LNCAP (cell line): Measurements from ENCODE around the gene TNFRSF8.

ENCODE experiments used
- TF ChIP-seq, protein P1 (sequence below): fragments of 450-650 bp; IDR thresholded peaks from 2 replicates; pipeline ENCODE4 v1.5.1; 2017; ENCODE audit warnings: mild to moderate bottlenecking

Gene TNFRSF8

DNA sequence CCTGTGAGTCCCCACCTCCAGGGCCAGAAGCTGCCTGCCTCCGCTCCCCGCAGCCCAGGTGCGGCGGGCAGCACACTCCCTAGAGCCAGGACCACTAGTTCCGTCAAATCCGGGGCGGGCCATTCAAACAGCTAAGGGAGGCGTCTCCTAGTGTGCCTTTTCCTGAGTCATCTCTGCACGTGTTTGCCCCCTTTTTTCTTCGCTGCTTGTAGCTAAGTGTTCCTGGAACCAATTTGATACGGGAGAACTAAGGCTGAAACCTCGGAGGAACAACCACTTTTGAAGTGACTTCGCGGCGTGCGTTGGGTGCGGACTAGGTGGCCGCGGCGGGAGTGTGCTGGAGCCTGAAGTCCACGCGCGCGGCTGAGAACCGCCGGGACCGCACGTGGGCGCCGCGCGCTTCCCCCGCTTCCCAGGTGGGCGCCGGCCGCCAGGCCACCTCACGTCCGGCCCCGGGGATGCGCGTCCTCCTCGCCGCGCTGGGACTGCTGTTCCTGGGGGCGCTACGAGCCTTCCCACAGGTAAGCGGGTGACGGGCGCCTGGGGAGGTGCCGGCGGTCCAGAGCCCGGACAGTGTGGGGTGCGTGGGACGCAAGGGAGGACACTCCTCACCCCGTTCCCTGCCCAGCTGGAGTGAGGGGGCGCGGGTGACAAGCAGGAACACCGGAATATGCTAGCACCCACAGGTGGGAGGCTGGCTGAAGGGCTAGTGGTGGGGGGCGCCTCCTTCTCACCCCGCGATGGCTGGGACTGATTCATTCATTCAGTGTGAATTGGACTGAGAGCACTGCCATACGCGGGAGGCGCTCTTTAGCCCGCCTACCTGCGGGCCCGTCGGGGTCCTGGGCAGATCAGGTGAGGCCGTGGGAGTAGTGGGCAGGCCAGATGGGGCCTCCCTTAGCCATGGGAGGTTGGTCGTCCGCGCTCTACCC, at the start of gene TNFRSF8:
TNFRSF8 (plus strand) TSS at position 163 of the 932 bp plus-strand sequence; CDS start at position 459, 296 bp downstream.
- TF ChIP-seq, protein P1, sequence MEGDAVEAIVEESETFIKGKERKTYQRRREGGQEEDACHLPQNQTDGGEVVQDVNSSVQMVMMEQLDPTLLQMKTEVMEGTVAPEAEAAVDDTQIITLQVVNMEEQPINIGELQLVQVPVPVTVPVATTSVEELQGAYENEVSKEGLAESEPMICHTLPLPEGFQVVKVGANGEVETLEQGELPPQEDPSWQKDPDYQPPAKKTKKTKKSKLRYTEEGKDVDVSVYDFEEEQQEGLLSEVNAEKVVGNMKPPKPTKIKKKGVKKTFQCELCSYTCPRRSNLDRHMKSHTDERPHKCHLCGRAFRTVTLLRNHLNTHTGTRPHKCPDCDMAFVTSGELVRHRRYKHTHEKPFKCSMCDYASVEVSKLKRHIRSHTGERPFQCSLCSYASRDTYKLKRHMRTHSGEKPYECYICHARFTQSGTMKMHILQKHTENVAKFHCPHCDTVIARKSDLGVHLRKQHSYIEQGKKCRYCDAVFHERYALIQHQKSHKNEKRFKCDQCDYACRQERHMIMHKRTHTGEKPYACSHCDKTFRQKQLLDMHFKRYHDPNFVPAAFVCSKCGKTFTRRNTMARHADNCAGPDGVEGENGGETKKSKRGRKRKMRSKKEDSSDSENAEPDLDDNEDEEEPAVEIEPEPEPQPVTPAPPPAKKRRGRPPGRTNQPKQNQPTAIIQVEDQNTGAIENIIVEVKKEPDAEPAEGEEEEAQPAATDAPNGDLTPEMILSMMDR, result no peak

DNA sequence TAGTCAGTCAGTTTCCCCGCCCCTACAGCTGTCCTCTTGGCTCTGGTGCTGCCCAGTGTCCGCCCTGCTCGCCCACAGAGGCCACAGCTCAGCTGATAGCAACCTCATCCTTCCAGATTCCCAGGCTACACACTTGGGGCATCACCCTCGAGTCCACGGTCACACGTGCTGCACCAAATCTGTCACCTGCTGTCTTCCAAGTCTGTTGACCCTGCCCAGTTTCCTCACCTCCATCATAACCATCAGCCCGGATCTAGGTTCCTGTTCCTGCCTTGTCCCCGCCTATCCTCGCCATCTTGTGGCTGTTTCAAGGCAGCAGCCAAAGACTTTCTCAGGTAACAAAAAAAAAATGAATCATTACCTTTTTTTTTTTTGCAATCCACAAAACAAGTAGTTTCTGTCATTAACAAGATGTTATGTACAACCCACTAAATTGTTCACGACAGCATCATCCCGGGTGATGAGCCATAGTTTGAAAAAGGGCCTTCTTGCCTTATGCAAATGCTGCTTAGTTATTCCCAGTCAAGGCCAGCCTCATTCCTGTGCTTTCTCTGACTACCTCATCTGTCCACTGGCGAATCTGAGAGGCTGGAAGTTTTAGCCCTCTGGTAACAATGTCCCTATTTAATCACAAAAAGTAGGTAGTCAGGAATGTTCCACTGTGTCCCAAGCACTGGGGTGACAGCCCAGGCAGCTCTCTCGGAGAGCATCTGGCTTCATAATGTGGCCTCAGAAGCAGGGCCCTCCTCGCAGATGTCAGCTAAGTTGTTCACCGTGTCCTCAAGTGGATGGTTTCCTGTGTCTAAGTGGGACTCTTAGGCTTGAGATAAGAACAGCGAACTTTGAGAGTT, 48.7 kb upstream of the TNFRSF8 start:
- TF ChIP-seq, protein P1, result no peak

DNA sequence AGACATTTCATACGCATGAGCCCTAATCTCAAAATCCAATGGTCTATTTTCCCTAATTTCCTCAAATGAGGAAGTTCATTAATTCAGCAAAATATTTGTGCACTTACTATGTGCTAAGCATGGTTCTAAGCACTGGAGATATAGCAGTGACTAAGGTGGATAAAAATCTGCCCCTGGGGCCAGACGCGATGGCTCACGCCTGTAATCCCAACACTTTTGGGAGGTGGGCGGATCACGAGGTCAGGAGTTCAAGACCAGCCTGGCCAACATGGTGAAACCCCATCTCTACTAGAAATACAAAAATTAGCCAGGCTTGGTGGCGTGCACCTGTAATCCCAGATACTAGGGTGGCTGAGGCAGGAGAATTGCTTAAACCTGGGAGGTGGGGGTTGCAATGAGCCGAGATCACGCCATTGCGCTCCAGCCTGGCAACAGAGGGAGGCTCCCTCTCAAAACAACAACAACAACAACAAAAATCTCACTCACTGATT, 48.1 kb upstream of the TNFRSF8 start:
- TF ChIP-seq, protein P1, result no peak

- TF ChIP-seq, protein P1, result no peak
Observed at GRCh38 chr1:12015499-12015898, 47.6 kb upstream of the TNFRSF8 start.

- TF ChIP-seq, protein P1, result no peak
Observed at GRCh38 chr1:12016182-12016581, 46.9 kb upstream of the TNFRSF8 start.

GRCh38 chr1:12019858-12020509, 43.1 kb upstream of the TNFRSF8 start:
- TF ChIP-seq, protein P1, result no peak

DNA sequence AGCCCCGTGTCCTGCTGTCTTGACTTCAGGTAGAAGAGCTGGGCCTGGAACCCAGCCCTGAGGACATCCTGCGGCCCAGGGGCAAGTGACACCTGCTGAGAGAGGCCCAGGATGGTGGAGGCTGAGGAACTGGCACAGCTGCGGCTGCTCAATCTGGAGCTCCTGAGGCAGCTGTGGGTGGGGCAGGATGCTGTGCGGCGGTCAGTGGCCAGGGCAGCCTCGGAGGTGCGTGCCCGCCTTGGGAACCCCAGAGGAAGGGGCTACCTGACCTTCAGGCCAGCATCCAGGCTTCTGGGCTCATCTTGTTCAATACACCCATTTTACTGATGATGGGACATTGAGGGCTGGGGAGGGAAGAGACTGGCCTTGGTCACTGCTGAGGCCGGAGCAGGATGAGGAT, 41.5 kb upstream of the TNFRSF8 start:
- TF ChIP-seq, protein P1, result no peak
